ENCODE results near the gene MAP2K5.

GRCh38 chr15:67834581-67835296 is 292.2 kb downstream of the MAP2K5 start:
- TF ChIP-seq NBN (IDR thresholded peaks at IDR 0.05; ENCODE audit: low read depth) (no peak), ARID3A (IDR thresholded peaks at IDR 0.05; ENCODE audit: borderline replicate concordance, low read depth, low read length) (no peak), ZFX (CRISPR knock-in tag; IDR thresholded peaks at IDR 0.05) (no peak)
